Measurements from ENCODE around the gene RPLP2.

RPLP2 gene

DNA sequence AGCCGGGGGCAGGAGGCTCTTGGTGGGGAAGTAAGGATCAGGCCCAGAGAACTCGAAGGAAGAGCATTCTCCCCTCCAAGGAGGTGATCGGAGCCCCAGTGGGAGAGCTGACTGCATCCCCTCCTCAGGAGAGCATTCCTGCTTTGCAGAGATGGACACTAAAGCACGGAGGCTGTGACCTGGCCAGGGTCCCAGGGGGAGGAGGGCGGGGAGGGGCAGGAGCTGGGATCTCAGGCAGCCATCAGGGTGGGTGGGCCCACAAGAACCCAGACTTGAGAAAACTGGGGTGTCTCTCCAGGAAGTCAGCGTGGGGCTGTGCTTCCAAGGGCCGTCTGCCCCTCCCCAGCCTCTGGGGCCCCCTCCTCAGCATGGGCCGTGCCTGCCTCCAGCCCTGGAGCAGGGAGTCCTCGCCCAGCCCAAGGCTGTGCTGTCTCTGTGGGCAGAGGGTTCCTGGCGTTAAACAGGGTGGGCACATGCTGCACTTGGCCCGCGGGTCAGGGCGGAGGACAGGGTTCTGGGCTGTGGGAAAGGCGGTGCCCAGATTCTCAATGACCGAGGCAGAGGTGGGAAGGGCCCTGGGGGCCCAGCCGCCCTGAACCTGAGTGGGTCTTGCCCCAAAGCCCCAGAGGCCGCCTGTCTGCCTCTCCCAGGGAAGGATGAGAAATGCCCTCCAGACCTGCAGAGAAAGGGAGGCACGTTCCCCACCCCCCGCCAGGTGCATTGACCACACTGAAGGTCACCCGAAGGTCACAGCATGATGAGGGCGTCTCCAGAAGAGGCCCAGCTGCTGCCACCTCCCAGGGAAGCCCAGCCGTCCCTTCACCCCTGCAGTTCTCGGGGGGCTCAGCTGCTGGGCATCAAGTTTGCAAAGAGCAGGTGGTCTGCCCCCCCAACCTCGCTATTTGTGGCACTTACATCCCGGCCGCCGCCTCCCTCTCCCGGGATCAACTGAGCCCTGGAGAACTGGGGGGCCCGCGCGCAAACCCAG lies 20.5 kb upstream of the RPLP2 start:
- Histone ChIP-seq H3K4me3 (ENCODE audit: low read depth, low read length) (peak overlapping the region; percentile 9), H3K36me3 (replicated peaks) (peaks cover 14% of the 10 kb centered on the region), H3K27ac (no peak overlapping the region), H3K27me3 (replicated peaks) (no peaks in the 10 kb centered on the region)
- in situ Hi-C loops (cut with HindIII; ENCODE audit: low pct_ligation_motif_present, low sequenced_read_pairs): no loop called here
- no peak for DNase-seq
- TF ChIP-seq, protein P1, sequence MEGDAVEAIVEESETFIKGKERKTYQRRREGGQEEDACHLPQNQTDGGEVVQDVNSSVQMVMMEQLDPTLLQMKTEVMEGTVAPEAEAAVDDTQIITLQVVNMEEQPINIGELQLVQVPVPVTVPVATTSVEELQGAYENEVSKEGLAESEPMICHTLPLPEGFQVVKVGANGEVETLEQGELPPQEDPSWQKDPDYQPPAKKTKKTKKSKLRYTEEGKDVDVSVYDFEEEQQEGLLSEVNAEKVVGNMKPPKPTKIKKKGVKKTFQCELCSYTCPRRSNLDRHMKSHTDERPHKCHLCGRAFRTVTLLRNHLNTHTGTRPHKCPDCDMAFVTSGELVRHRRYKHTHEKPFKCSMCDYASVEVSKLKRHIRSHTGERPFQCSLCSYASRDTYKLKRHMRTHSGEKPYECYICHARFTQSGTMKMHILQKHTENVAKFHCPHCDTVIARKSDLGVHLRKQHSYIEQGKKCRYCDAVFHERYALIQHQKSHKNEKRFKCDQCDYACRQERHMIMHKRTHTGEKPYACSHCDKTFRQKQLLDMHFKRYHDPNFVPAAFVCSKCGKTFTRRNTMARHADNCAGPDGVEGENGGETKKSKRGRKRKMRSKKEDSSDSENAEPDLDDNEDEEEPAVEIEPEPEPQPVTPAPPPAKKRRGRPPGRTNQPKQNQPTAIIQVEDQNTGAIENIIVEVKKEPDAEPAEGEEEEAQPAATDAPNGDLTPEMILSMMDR (IDR thresholded peaks at IDR 0.05; ENCODE audit: low read depth, low read length, missing control alignments): no peak

DNA sequence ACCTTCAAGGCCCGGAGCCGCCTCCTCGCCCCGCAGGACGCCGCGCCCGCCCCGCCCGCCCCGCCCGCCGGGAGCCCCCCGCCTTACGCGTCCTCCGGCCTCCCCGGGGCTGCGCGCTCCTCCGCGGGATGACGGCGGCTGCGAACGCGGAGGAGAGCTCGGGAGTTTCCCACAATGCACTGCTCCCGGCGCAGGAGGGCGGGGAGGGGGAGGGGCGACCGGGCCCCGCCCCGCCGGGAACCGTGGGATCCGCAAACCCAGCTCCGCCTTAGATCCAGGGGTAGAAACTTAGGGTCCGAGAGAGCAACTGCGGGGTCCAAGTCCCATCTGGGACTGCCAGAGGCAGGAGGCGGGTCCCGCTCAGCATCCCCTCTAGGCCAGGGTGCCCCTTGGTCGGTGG lies 19.8 kb upstream of the RPLP2 start, which contains the start of gene CEND1:
Gene CEND1 (minus strand): TSS at position 148 of the 400 bp plus-strand sequence. CDS start 1,514 bp downstream, outside the sequence.
- peak within 1 kb of the TSS; percentile 9 for H3K4me3 ChIP-seq (ENCODE audit: low read depth, low read length)
- in situ Hi-C loops (cut with HindIII; ENCODE audit: low pct_ligation_motif_present, low sequenced_read_pairs): no loop called here
- TF ChIP-seq, protein P1 (IDR thresholded peaks at IDR 0.05; ENCODE audit: low read depth, low read length, missing control alignments): no peak

DNA sequence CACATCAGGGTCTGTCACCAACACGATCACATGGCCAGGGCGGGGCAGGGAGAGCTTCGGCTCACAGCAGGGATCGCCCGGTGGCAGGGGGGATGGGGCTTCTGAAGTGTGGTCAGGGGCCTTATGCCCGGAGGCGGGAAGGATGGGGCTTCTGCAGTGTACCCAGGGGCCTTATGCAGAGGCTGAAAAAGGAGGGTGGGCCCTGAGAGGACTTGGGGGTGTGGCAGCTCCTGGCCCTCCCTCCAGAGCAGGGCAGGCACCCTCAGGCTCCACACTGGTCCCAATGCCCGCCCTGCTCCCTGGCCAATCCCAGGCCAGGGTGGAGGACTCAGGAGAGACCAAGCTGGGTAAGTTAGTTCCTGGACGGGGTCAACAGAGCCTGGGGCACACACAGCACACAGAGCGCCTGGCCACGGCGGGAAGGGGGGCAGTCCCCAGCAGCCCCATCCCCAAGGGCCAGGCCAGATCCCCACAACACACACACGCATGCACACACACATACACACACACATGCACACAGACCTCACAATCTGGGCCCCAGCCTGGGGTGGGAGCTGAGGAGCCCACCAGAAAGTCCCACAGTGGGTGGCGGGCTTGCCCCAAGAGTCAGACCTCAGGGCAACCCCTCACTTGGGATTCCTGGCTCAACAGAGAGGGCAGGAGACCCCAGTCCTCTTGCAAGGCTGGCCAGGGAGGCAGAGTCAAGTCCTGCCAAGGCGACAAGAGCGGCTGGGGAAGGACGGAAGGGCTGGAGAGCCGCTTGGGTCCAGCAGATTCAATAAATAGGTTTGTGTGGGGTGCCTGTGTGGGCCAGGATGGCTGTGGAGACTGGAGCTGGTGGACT lies 18.8 kb upstream of the RPLP2 start:
- Histone ChIP-seq H3K27me3 (replicated peaks) (no peaks in the 10 kb centered on the region), H3K27ac (no peak overlapping the region), H3K36me3 (replicated peaks) (peaks cover 17% of the 10 kb centered on the region), H3K4me3 (ENCODE audit: low read depth, low read length) (no peak overlapping the region)
- in situ Hi-C loops (cut with HindIII; ENCODE audit: low pct_ligation_motif_present, low sequenced_read_pairs): no loop called here
- no peak for DNase-seq
- TF ChIP-seq, protein P1 (IDR thresholded peaks at IDR 0.05; ENCODE audit: low read depth, low read length, missing control alignments): no peak

More for the DNA sequence above, 19.8 kb upstream of the RPLP2 start, which contains the start of gene CEND1:
- no peak within 1 kb of the TSS for H3K27ac ChIP-seq
- peaks cover 17% of the 10 kb centered on the region for H3K36me3 ChIP-seq (replicated peaks)
- H3K27me3 ChIP-seq (replicated peaks): no peaks in the 10 kb centered on the region
- DNase-seq: no peak

DNA sequence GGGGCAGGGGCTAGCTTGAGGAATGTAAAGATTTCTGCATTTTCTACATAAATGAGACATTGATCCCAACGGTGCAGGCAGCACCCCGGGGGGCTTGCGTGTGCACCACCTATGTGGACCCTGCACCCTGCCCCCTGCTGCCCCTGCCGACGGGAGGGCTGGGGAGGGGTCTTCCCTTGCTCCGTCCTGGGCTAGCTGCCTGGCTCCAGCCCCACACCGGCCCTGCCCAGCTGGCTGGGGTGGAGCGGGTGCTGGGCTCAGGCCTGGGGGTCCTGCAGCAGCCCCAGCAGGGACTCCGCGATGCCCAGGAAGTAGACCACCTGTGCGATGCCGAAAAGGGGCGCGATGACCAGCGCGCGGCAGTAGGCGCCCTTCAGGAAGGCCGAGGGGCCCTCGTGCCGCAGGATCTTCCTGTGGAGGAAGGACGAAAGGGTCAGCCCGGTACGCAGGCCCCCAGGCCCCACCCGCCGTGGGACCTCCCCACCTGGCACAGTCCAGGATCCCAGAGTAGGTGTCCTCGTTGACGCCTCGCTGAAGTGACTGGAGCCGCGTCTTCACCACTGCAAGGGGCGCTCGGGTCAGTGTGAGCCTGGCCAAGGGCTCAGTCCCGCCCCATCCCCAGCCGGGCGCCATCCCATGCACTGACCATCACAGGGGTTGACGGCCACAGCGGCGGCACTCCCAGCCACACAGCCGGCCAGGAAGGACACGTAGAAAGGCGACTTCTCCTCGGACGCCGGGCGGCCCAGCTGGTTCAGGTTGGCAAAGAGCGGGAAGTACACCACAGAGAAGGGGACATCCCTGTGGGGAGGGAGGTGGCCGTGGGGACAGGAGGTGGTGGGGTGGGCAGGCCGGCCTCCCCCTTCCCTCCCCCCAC lies 17.9 kb upstream of the RPLP2 start:
- DNase-seq: no peak
- no peak overlapping the region for H3K4me3 ChIP-seq (ENCODE audit: low read depth, low read length)
- no peak overlapping the region for H3K27ac ChIP-seq
- H3K36me3 ChIP-seq (replicated peaks): peaks cover 17% of the 10 kb centered on the region
- TF ChIP-seq, protein P1 (IDR thresholded peaks at IDR 0.05; ENCODE audit: low read depth, low read length, missing control alignments): no peak
- H3K27me3 ChIP-seq (replicated peaks): no peaks in the 10 kb centered on the region
- in situ Hi-C loops (cut with HindIII; ENCODE audit: low pct_ligation_motif_present, low sequenced_read_pairs): no loop called here

DNA sequence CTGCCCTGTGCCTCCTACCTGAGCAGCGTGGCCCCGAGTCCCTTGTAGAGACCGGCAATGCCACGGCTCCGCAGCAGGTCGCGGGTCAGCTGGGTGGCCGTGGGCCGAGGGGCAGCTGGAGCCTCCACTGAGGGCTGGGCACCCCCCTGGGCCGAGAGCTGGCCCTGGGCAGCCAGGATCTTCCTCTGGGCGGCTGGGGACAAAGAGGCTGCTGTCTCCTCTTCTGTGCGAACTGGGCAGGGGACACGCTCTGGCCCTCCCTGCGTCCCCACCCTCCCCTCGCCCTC lies 17.3 kb upstream of the RPLP2 start:
- TF ChIP-seq, protein P1 (IDR thresholded peaks at IDR 0.05; ENCODE audit: low read depth, low read length, missing control alignments): no peak
- H3K36me3 ChIP-seq (replicated peaks): peaks cover 17% of the 10 kb centered on the region
- no peak overlapping the region for H3K4me3 ChIP-seq (ENCODE audit: low read depth, low read length)
- DNase-seq: no peak
- no peaks in the 10 kb centered on the region for H3K27me3 ChIP-seq (replicated peaks)
- in situ Hi-C loops (cut with HindIII; ENCODE audit: low pct_ligation_motif_present, low sequenced_read_pairs): no loop called here
- H3K27ac ChIP-seq: no peak overlapping the region
